Fibroblast of lung (primary cell): Measurements from ENCODE around the gene CALR3. TPM values are rescaled to one million over a fixed set of nuclear protein-coding genes. Genes with fewer than 3 reads are reported as not detected.

Source experiments
- DNase-seq, 2 donors: peaks; one replicate each; pipeline versions ENCODE4 v3.0.0 to v3.0.0-alpha.2; 2010; ENCODE audit warnings: low read depth in 2 of 2
- H2AFZ ChIP-seq: 2 replicates; pipeline ENCODE4 v1.5.1; 2012; ENCODE audit warnings: low read length, control low read depth, inconsistent platforms
- H3K27ac ChIP-seq: 2 replicates; pipeline ENCODE4 v1.5.1; 2011; ENCODE audit warnings: low read length, control low read depth; ENCODE audit not compliant: insufficient read depth
- H3K27me3 ChIP-seq: 2 replicates; pipeline ENCODE4 v1.5.1; 2011; ENCODE audit warnings: mild to moderate bottlenecking, low read length; ENCODE audit not compliant: control insufficient read depth, insufficient read depth
- H3K36me3 ChIP-seq: 2 replicates; pipeline ENCODE4 v1.5.1; 2011; ENCODE audit warnings: low read length; ENCODE audit not compliant: control insufficient read depth, insufficient read depth
- H3K4me1 ChIP-seq: 2 replicates; pipeline ENCODE4 v1.5.1; 2011; ENCODE audit warnings: low read length; ENCODE audit not compliant: control insufficient read depth, insufficient read depth; ENCODE audit errors: extremely low read depth
- H3K4me2 ChIP-seq: 2 replicates; pipeline ENCODE4 v1.5.1; 2011; ENCODE audit warnings: low read length, control low read depth; ENCODE audit not compliant: insufficient read depth; ENCODE audit errors: extremely low read depth
- H3K4me3 ChIP-seq, 4 experiments: fragments of 200-600 bp in 1 of 4; sonication (generic) in 1 of 4; replicated peaks in 1 of 4; 2 replicates each; pipeline ENCODE4 v1.5.1; 2011 to 2016; ENCODE audit warnings: low read length in 4 of 4, low read depth in 3 of 4, mild to moderate bottlenecking in 3 of 4, control low read depth in 2 of 4, inconsistent platforms in 1 of 4, mixed read lengths in 1 of 4; ENCODE audit not compliant: insufficient read depth in 1 of 4; ENCODE audit errors: control extremely low read depth in 1 of 4
- H3K79me2 ChIP-seq: 2 replicates; pipeline ENCODE4 v1.5.1; 2012; ENCODE audit warnings: mild to moderate bottlenecking, low read length, inconsistent platforms; ENCODE audit not compliant: control insufficient read depth, insufficient read depth
- H3K9ac ChIP-seq: 2 replicates; pipeline ENCODE4 v1.5.1; 2011; ENCODE audit warnings: mild to moderate bottlenecking, low read length, control low read depth; ENCODE audit not compliant: insufficient read depth
- H3K9me3 ChIP-seq: 2 replicates; pipeline ENCODE4 v1.5.1; 2012; ENCODE audit warnings: low read depth, low read length; ENCODE audit not compliant: control insufficient read depth, insufficient read depth
- H4K20me1 ChIP-seq: 2 replicates; pipeline ENCODE4 v1.5.1; 2011; ENCODE audit warnings: low read length; ENCODE audit not compliant: control insufficient read depth, insufficient read depth; ENCODE audit errors: extremely low read depth
- EZH2 ChIP-seq: IDR thresholded peaks from 2 replicates; pipeline ENCODE4 v1.5.1; 2012; ENCODE audit warnings: low read length, control low read depth, mild to moderate bottlenecking; ENCODE audit errors: missing control alignments
- polyA plus RNA-seq, 2 donors: library from polyadenylated mRNA; depleted of rRNA in 1 of 2; stranded (reverse) in 1 of 2; unstranded in 1 of 2; fragments of >200 nt; gene quantifications; 2 replicates each; pipeline ENCODE4 v1.2.1, GENCODE V29; 2011 to 2012; ENCODE audit warnings: missing spikeins in 1 of 2
- total RNA-seq: library from RNA; depleted of rRNA; stranded (reverse); fragments of >200 nt; gene quantifications from 2 replicates; pipeline ENCODE4 v1.2.1, GENCODE V29; 2014
- TF ChIP-seq, protein P1 (sequence below), 2 donors: IDR thresholded peaks in 1 of 2; conservative IDR thresholded peaks in 1 of 2; 1 replicate in 1 of 2; 2 replicates in 1 of 2; pipeline ENCODE4 v1.5.1; 2011 to 2012; ENCODE audit warnings: low read length in 2 of 2, control low read depth in 1 of 2, inconsistent platforms in 1 of 2, low read depth in 1 of 2, mild to moderate bottlenecking in 1 of 2

CALR3 gene
- total and polyA plus RNA-seq, 2 donors (not counting 1 experiment from before 2014, with no cell fraction given) = not detected

GRCh38 chr19:16457195-16457953, 38.6 kb downstream of the CALR3 start:
- Histone ChIP-seq H3K4me2 (peak overlapping the region; percentile 72), H2AFZ (peak overlapping the region; percentile 54), H3K79me2 (peaks cover 66% of the 10 kb centered on the region), H3K27ac (peak overlapping the region; percentile 41), H3K27me3 (no peaks in the 10 kb centered on the region), H3K9ac (no peak overlapping the region), H3K36me3 (no peaks in the 10 kb centered on the region), H4K20me1 (peaks cover 1% of the 10 kb centered on the region), H3K4me3 (peak overlapping the region in 2 of 4 experiments; percentile 9 to 25), H3K4me1 (peaks cover 24% of the 10 kb centered on the region), H3K9me3 (no peaks in the 10 kb centered on the region)
- DNase-seq = peak; percentile 56 to 61
- TF ChIP-seq EZH2 = no peak

DNA sequence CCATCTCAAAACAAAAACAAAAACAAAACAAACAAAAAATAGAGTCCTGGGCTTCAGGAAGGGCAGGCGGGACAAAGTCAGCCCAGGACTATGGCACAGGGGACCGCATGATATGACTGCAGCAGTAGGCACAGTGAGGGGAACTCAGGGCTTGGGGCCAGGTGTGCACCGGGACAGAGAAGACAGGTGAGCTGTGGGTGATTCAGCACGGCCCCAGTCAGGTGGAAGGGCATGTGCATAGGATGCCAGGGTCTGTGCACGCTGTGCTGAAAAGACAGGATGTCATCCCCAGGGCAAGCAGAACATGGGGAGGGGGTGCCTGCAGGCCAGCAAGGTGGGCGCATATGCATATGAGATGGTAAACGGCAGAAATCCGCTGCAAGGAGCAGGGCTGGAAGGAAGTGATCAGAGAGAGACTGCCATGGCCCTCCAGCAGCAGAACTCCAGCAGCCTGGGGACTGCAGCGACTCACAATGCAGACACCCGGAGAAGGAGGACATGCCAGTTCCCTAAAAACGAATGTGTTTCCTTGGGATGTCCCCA, 39.2 kb downstream of the CALR3 start:
- Histone ChIP-seq H2AFZ (no peak overlapping the region), H3K9ac (no peak overlapping the region), H3K4me3 (no peak overlapping the region), H3K4me2 (peak overlapping the region; percentile 45), H3K79me2 (peaks cover 63% of the 10 kb centered on the region), H3K27ac (peak overlapping the region; percentile 41), H3K27me3 (no peaks in the 10 kb centered on the region), H3K9me3 (no peaks in the 10 kb centered on the region), H3K4me1 (peaks cover 24% of the 10 kb centered on the region), H4K20me1 (peaks cover 1% of the 10 kb centered on the region), H3K36me3 (no peaks in the 10 kb centered on the region)
- TF ChIP-seq, protein P1, sequence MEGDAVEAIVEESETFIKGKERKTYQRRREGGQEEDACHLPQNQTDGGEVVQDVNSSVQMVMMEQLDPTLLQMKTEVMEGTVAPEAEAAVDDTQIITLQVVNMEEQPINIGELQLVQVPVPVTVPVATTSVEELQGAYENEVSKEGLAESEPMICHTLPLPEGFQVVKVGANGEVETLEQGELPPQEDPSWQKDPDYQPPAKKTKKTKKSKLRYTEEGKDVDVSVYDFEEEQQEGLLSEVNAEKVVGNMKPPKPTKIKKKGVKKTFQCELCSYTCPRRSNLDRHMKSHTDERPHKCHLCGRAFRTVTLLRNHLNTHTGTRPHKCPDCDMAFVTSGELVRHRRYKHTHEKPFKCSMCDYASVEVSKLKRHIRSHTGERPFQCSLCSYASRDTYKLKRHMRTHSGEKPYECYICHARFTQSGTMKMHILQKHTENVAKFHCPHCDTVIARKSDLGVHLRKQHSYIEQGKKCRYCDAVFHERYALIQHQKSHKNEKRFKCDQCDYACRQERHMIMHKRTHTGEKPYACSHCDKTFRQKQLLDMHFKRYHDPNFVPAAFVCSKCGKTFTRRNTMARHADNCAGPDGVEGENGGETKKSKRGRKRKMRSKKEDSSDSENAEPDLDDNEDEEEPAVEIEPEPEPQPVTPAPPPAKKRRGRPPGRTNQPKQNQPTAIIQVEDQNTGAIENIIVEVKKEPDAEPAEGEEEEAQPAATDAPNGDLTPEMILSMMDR (conservative IDR thresholded peaks at IDR 0.05 in 1 of 2, IDR thresholded peaks at IDR 0.05 in 1 of 2; ENCODE audit: low read depth in 1 of 2, low read length in 2 of 2) = no peak
- no peak for TF ChIP-seq EZH2
- DNase-seq = no peak

GRCh38 chr19:16455489-16455888, 40.5 kb downstream of the CALR3 start:
- Histone ChIP-seq H3K4me2 (no peak overlapping the region), H3K9ac (no peak overlapping the region), H3K4me1 (peaks cover 24% of the 10 kb centered on the region), H2AFZ (no peak overlapping the region), H3K4me3 (no peak overlapping the region), H4K20me1 (peaks cover 1% of the 10 kb centered on the region), H3K27me3 (no peaks in the 10 kb centered on the region), H3K9me3 (no peaks in the 10 kb centered on the region), H3K27ac (no peak overlapping the region), H3K36me3 (no peaks in the 10 kb centered on the region), H3K79me2 (peaks cover 62% of the 10 kb centered on the region)
- no peak for DNase-seq
- TF ChIP-seq, protein P1 (conservative IDR thresholded peaks at IDR 0.05 in 1 of 2, IDR thresholded peaks at IDR 0.05 in 1 of 2; ENCODE audit: low read depth in 1 of 2, low read length in 2 of 2) = no peak
- no peak for TF ChIP-seq EZH2
